GM10266 (cell line): Measurements from ENCODE around the gene DNAH17.

Experiments
- DNase-seq: peaks from one replicate; pipeline ENCODE4 v3.0.0; 2012; ENCODE audit errors: extremely low spot score
- TF ChIP-seq, protein P1 (sequence below): IDR thresholded peaks from 2 replicates; pipeline ENCODE4 v1.5.1; 2012; ENCODE audit warnings: mild to moderate bottlenecking, low read depth; ENCODE audit not compliant: control insufficient read depth, insufficient read depth; ENCODE audit errors: missing control alignments

Gene DNAH17

GRCh38 chr17:78411241-78411857 lies 165.8 kb downstream of the DNAH17 start:
- no peak for DNase-seq
- TF ChIP-seq, protein P1, sequence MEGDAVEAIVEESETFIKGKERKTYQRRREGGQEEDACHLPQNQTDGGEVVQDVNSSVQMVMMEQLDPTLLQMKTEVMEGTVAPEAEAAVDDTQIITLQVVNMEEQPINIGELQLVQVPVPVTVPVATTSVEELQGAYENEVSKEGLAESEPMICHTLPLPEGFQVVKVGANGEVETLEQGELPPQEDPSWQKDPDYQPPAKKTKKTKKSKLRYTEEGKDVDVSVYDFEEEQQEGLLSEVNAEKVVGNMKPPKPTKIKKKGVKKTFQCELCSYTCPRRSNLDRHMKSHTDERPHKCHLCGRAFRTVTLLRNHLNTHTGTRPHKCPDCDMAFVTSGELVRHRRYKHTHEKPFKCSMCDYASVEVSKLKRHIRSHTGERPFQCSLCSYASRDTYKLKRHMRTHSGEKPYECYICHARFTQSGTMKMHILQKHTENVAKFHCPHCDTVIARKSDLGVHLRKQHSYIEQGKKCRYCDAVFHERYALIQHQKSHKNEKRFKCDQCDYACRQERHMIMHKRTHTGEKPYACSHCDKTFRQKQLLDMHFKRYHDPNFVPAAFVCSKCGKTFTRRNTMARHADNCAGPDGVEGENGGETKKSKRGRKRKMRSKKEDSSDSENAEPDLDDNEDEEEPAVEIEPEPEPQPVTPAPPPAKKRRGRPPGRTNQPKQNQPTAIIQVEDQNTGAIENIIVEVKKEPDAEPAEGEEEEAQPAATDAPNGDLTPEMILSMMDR = no peak

- TF ChIP-seq, protein P1 = no peak
- no peak for DNase-seq
These were observed 167.8 kb downstream of the DNAH17 start for GRCh38 chr17:78409191-78409928.

DNA sequence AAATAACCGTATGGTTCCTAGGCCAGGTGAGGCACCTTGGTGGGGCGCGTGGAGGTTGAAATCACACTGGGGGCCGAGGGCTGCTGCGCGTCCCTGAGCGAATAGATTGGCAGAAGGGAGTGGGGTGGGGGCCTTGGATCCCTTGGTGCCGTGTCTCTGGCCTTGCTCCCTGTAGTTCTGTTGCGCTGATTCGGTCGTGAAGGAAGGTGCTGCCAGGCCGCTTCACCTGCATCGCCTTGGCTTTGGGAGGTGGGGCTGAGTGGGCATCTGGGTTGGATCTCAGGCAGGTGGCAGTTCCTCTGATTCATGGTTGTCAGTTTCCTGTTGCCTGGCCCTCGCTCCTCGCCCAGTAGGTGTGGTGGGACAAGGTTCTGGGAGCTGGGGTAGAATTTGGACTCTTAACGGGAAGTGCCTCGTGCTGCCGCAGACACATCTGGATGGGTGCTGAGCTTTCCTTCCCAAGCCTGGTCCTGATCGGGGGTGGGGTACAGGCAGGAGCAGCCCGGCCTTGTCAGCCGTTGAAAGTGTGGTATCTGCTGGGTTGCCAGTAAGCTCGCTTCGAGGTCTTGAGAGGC lies 168.6 kb downstream of the DNAH17 start:
- TF ChIP-seq, protein P1 = no peak
- DNase-seq = no peak

DNA sequence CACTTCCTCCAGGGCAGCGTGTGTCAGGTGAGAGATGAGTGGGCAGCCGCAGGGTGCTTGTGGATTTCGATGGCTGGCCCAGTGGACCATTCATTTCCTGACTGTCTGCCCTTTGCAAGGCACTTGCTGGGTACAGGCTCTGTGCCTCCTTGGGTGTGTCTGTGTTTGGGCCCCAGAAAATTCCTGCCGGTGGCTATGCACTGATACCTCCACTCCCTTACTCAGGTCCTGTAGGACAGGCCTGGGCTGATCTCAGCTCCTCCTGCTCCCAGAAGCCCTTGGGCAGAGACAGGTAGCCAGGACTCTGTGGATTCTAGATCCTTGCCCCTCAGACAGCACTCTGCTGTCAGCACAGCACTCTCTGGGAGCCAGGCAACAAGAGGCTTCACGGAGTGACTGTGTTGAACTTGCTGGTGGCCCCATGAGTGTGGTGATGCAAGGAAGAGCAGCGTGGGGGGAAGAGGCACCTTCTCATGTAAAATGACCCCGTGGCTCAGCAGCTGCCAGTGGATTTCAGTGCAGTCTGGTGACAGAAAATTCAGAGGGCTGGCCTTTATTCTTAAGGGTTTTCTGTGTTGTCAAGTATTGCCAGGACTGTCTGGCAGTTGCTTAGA lies 169.7 kb downstream of the DNAH17 start:
- TF ChIP-seq, protein P1 = no peak
- no peak for DNase-seq

DNA sequence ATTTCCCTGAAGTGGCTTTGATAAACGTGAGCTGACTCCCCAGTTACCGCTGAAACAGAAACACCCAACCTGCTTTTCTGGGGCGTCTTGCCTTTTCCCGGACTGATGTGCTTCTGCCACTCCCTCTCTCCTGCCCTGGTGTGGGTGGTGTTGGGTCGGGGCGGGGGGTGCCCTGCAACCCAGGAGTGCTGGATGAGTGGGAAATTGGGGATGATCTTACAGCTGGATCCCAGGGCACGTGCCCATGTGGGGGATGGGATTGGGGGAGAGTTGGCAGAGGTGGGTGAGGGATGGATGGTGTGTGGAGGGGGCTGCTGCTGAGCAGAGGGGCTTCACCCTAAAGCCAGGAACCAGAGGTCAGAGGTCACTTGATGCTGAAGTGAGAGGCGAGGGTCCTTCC lies 170.3 kb downstream of the DNAH17 start:
- no peak for DNase-seq
- TF ChIP-seq, protein P1 = no peak

- DNase-seq = no peak
- TF ChIP-seq, protein P1 = no peak
These were observed 170.8 kb downstream of the DNAH17 start for GRCh38 chr17:78406396-78406795.

DNA sequence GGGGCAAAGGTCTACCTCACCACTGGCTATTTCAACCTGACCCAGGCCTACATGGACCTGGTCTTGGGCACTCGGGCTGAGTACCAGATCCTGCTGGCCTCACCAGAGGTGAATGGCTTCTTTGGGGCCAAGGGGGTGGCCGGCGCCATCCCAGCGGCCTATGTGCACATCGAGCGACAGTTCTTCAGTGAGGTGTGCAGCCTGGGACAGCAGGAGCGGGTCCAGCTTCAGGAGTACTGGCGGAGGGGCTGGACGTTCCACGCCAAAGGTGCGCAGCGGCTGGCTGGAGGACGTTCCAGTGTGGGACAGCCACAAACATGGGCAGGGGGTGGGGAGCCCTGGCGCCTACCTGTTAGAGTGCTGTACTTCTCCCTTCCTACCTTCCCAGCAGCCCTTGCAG lies 173.4 kb downstream of the DNAH17 start:
- TF ChIP-seq, protein P1 = no peak
- DNase-seq = no peak
